ENCODE results near the gene CAPN15.

Gene CAPN15

DNA sequence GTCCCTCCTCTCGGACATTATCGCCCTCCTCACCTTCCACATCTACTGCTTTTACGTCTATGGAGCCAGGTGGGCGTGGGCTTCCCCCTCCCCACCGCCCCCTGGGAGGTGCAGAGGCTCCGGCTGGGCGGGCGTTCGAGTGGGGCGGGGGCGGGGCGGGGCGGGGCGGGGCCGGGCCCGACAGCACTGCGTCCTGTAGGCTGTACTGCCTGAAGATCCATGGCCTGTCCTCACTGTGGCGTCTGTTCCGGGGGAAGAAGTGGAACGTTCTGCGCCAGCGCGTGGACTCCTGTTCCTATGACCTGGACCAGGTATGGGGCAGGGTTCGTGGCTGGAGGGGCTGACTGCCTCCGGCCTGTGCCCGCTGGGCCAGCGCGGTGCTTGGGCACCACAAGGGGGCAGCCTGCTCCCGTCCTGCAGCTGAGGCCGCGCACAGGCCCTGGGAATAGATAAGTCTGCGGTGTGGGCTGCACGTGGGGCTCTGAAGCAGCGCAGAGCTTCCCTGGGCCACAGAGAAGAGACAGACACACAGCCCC lies 51.4 kb downstream of the CAPN15 start:
- TF ChIP-seq, protein P1, sequence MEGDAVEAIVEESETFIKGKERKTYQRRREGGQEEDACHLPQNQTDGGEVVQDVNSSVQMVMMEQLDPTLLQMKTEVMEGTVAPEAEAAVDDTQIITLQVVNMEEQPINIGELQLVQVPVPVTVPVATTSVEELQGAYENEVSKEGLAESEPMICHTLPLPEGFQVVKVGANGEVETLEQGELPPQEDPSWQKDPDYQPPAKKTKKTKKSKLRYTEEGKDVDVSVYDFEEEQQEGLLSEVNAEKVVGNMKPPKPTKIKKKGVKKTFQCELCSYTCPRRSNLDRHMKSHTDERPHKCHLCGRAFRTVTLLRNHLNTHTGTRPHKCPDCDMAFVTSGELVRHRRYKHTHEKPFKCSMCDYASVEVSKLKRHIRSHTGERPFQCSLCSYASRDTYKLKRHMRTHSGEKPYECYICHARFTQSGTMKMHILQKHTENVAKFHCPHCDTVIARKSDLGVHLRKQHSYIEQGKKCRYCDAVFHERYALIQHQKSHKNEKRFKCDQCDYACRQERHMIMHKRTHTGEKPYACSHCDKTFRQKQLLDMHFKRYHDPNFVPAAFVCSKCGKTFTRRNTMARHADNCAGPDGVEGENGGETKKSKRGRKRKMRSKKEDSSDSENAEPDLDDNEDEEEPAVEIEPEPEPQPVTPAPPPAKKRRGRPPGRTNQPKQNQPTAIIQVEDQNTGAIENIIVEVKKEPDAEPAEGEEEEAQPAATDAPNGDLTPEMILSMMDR (IDR thresholded peaks at IDR 0.05; ENCODE audit: control insufficient read depth, extremely low read depth, insufficient read depth), result peak; percentile 99
- no peak for DNase-seq (ENCODE audit: low read depth)
- H3K4me3 ChIP-seq (ENCODE audit: low read depth, low read length), result peak overlapping the region; percentile 31

DNA sequence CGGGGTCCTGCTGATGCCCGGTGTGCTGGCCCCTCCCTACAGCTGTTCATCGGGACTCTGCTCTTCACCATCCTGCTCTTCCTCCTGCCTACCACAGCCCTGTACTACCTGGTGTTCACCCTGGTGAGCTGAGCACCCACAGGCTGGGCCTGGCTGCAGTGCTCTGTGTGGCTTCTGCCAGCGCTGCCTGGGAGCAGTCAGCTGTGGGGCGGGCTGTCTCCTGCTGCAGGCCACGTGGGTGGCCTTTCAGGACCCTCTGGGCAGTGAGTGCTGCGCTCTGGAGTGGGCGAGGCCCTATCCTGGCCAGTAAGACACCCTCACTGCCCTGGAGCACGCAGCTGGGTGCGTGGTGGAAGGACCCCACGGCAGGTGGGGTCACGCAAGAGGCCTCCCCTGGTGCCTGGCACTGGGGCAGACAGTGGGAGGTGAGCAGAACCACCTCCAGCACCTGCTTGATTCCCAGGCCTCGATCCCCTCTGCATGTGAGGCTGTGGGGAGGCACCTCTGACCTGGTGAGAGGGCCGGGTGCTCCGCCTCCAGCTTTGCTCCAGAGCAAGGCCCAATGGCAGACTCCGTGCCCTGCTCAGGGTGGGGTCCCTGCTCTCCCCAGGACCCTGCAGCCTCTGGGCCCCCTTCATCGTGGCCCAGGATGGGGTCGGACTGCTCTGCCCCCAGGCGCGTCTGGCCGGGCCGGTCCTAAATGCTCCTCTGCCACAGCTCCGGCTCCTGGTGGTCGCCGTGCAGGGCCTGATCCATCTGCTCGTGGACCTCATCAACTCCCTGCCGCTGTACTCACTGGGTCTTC lies 52.8 kb downstream of the CAPN15 start:
- no peak overlapping the region for H3K4me3 ChIP-seq (ENCODE audit: low read depth, low read length)
- no peak for DNase-seq (ENCODE audit: low read depth)
- TF ChIP-seq, protein P1 (IDR thresholded peaks at IDR 0.05; ENCODE audit: control insufficient read depth, extremely low read depth, insufficient read depth), result no peak

DNA sequence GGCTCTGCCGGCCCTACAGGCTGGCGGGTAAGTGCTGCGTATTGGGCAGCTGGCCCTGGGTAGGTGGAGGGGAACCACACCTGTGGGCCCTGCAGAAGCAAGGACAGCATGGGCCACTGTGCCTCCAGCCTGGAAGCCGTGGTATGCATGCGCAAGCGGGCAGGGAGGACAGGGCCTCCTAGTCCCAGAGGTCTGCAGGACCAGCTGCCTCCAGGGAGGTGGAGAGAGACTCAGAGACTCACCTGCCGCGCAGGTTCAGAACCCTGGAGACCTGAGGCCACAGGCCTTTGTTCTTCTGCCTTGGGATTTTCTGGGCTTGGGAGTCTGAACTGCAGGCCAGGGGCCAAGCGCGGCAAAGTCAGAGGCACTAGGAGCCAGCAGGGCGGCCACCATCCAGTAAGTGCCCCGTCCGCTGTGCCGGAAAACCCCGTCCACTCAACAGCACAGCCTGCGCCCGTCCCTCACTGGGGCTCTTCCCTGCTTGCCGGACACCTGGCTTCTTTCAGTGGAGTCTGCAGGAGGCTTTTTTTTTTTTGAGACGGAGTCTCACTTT lies 53.5 kb downstream of the CAPN15 start:
- DNase-seq (ENCODE audit: low read depth), result no peak
- TF ChIP-seq, protein P1 (IDR thresholded peaks at IDR 0.05; ENCODE audit: control insufficient read depth, extremely low read depth, insufficient read depth), result no peak
- H3K4me3 ChIP-seq (ENCODE audit: low read depth, low read length), result no peak overlapping the region

DNA sequence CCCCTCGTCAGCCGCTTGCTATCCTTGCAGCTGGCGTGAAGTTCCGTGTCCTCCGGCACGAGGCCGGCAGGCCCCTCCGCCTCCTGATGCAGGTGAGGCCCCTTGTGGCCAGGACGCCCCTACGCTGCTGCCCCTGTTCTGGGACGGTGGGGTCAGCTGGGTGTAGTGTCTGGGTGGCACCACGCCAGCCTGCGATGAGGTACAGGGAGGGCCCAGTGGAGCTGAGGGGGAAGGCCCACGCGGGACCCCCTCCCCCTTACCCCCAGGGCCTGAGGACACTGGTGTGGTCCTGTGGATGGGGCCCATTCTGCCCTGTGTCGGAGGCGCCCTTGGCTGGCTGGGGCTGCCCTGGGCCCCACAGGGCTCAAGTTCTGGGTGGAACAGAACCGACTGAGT lies 54.7 kb downstream of the CAPN15 start:
- no peak overlapping the region for H3K4me3 ChIP-seq (ENCODE audit: low read depth, low read length)
- DNase-seq (ENCODE audit: low read depth), result no peak
- TF ChIP-seq, protein P1 (IDR thresholded peaks at IDR 0.05; ENCODE audit: control insufficient read depth, extremely low read depth, insufficient read depth), result no peak

DNA sequence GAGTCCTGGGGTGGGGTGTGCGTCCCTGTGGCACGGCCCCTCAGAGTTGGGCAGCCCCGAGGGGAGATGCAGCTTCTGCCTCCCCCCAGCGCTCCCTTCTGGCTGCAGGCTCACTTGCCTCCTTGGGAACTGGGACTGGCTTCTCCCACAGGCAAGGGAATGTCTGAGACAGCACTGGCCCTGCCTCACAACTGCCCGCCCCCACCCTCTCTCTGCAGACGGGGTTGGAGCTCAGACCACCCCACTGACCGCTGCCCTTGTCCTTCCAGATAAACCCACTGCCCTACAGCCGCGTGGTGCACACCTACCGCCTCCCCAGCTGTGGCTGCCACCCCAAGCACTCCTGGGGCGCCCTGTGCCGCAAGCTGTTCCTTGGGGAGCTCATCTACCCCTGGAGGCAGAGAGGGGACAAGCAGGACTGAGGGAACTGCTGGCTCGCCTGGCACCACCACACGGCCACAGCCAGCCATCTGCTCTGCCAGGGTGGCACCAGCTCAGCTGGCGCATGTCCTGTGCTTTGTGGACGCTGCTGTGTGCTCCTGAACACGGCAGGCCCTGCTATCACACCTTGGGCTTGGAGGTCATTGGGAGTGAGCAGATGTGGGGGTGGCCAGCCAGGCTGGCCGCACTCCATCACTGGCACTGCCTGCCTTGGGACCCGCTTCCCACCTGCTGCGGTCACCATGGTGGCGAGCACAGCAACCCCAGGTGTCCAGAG lies 55.3 kb downstream of the CAPN15 start:
- DNase-seq (ENCODE audit: low read depth), result no peak
- TF ChIP-seq, protein P1 (IDR thresholded peaks at IDR 0.05; ENCODE audit: control insufficient read depth, extremely low read depth, insufficient read depth), result peak; percentile 3; the same call in 1 of the 2 replicates
- no peak overlapping the region for H3K4me3 ChIP-seq (ENCODE audit: low read depth, low read length)

DNA sequence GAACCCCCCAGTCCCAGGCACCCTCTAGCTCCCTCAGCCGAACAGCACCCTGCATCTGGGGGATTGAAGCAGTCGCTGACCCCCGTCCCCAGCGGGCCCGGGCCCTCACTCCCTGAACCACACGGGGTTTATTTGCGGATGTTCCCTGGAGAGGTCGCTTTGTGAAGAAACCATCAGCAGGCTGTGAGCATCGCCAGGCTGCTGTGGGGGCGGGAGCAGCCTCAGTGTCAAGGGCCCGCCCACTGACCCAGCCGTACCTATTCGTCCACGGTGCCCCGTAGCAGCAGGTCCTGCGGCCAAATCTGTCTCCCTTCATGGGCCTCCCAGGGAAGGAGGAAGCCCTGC lies 55.9 kb downstream of the CAPN15 start:
- no peak for DNase-seq (ENCODE audit: low read depth)
- TF ChIP-seq, protein P1 (IDR thresholded peaks at IDR 0.05; ENCODE audit: control insufficient read depth, extremely low read depth, insufficient read depth), result no peak
- H3K4me3 ChIP-seq (ENCODE audit: low read depth, low read length), result no peak overlapping the region
